HG02973 (cell line): ENCODE measurements around the gene C1orf52.
"Not testable (repeated sequence)": the region's sequence is repeated elsewhere in the genome, so short reads cannot be mapped to it uniquely, and the experiment has no call there.

Source experiments
- ATAC-seq: cut with Tn5 transposase; IDR thresholded peaks from one replicate; pipeline ENCODE4 v1.9.1; 2021; ENCODE audit warnings: moderate library complexity; ENCODE audit not compliant: unreplicated experiment

Gene C1orf52

DNA sequence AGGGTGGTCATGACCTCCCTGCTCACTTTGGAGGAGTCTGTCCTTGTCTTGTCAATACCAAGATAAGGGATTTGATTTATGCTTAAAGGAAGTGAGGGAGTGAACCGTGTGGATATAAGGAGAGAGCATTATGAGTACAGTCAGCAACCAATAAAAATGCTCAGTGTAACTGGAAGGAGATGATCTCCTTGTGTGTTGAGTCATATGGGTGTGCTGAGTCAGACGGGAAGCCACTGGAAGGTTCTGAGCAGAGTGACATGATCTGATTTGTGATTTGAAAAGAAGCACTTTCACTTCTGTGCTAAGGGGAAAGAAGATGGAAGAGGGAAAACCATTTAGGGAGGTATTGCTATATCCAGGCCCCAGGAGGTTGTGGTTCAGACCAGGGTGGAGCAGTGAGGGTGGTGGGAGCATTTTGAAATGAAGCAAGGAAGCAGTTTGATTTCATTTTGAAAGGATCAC lies 19.4 kb upstream of the C1orf52 start:
- ATAC-seq: no peak

DNA sequence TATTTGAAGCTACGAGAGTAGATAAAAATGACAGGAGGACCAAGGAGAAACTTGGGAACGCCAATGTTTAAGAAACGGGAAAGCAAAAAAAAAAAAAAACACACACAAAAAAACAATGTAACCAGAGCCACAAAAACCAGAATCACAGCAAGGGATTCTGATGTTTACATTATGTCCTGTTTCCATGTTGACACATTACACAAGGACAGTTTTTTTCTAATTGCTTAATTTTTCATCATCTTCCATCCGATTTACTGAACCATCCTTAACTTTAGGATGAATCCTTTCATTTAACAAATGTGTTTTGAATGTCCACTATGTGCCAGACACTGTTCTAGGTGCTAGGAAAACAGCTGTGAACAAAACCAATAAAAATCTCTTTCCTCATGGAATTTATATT lies 18.3 kb upstream of the C1orf52 start:
- ATAC-seq: no peak

DNA sequence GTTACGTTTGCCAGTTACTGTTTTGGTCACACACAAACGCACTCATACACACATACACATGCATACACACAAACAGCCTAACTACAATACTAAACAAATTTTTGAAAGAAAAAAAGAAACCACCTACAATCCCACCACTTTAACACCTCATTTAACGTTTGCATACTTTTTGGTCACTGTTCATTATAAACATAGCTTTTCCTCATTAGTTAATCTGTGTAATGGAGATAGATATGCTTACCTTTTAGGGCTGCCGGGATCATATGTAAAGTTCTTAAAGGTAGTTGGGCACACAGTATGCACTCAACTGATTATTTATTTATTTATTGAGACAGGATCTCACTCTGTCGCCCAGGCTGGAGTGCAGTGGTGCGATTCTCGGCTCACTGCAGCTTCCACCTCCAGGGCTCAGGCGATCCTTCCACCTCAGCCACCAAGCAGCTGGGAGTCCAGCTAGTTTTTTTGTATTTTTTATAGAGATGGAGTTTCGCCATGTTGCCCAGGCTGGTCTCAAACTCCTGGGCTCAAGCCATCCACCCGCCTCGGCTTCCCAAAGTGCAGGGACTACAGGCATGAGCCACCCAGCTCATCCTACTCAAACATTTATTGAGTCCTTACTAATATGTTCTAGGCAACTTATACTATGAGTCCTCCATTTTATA lies 17.6 kb upstream of the C1orf52 start:
- no peak for ATAC-seq

DNA sequence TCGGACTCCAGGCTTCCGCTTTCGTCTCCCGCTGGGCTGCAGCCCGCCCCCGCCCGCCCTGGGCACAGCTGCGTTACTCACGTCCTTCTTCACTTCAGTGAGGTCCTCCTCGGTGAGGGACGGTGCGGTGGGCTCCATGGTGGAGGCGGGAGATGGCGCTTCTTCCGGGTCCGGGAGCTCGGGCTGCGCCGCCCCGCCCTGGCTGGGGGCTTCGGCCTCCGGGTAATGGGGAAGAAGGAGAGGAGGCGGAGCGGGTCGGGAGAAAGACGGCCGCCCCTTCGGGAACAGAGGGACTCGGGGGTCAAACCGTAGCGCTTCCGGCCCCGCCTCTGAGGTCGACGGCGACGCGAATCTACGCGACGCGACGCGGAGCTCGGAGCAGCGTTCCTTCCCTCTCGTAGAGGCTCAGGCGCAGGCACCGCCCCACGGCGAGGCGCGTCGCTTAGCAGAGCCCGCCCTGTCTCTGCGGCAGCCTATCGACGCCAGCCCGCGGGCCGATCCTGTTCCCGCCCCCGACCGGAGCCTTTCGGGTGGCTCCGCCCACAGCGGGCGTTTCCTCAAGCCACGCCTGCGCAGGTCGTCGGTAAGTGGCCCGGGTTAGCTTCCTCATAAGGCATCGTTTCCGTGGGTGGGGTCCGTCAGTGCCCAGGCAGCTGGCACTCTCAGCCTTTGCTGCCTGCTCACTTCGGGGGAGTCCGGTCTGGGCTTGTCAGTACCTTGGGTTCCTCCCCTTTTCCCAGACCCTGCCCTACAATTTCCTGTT lies 16.9 kb upstream of the C1orf52 start, which contains the start of gene BCL10:
TSS of gene BCL10 (minus strand) at position 418 of the 763 bp plus-strand sequence. CDS start at position 138, 280 bp downstream.
- peak; percentile 98 for ATAC-seq

DNA sequence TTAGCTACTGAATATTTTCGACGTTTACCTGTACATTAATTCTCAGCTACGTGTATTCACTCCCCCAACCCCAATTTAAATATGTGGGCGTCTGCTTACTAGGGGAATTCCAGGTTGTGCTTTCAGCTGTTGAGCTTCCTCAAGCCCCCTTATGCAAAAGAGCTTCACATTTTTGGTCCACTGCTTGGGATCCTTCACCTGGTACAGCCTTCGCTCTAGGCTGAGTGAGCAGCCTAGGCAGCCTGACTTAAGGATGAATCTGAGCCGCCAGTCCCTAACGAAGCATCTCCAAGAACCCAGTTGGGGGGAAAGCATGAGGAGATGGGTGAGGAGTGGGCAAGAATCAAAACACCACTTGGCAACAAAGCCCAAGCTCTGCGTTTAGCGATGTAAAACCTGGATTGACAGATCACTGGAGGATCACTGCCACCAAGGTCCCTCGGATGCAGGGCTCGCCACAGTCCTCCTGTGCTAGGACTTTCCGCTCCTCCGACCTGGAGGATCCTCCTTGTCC lies 16.3 kb upstream of the C1orf52 start:
- no peak for ATAC-seq

DNA sequence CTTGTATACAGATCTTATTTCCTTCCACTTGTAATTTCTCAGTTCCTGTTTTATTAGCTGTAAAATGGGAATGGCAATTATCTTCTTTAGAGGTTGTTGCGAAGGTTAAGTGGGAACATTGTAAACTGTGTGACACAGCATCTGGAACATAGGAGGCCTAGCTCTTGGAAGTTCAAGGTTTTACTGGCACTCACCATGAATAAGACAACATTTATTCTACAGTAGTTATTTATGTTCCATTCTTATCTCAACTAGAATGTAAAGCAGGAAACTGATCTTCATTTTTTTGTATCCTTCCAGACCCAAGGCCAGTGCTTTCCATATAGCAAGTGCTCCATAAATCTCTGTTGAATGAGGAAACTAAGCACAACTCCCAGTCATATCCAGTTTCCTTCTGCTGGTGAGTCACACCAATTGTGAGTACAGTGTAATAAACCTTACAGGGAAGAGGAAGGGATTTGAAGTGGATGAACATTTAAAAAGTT lies 15.5 kb upstream of the C1orf52 start:
- no peak for ATAC-seq

DNA sequence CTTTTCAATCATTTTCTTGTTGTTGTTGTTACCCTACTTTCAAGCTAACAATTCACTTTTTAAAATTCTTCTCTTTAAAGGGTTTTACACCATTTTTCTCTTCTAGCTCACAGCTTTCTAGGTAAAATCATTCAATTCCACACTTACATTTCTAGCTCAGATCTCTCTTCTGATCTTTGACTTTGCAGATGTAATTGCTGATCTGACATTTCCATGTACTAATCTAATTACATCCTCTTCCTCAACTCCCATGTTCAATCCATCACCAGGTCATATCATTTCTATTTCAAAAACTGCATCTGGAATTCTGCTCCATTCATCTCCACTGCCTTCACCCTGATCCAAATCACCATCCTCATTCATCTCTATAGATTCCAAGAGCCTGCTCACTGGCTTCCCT lies 13.9 kb upstream of the C1orf52 start:
- ATAC-seq: no peak

DNA sequence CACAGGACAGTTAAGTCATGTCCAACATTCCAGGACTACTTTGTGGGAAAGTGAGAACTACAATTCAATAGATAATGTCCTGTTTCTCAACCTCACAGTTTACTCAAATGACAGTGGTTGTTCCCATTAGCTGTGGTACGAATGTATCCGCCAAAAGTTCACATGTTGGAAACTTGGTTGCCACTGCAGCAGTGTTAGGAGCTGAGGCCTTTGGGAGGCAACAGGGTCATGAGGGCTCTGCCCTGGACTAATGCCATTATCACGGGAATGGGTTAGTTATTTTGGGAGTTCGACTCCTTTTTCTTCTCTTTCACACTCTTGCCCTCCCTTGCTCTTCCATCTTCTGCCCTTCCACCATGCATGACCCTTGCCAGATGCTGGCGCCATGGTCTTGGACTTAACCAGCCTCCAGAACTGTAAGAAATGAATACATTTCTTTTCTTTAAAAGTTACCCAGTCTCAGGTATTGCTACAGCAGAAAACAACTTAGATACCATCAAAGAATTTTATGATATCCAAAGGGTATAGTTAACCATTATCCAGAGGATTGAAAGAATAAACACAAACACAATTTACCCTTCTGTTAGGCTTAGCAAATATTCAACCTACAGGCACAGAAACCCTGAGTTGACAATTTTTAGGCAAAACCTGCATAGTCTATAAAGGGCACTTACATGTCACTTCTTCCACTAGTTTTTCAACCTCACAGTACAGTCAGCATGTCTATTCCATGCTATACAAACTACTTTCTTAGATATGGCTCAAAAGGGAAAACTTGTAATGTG lies 9.5 kb upstream of the C1orf52 start:
- no peak for ATAC-seq

DNA sequence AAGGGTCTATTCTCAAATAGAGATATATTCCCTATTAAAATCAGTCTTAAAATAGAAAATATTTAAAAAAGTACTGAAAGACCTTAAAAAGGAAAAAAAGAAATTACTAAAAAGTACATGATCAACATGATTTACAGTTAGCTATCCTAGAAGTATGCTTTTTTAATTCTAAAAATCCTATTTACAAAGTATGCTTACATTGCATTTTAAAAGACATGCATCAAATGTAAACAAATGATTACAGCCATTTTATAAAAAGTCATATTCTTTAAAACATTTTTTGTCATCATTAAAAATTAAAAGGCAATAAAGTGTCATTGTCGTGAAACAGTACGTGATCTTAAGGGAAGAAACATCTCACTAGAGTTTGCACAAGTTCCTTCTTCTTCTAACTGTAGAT lies 7.9 kb upstream of the C1orf52 start:
- ATAC-seq: no peak

DNA sequence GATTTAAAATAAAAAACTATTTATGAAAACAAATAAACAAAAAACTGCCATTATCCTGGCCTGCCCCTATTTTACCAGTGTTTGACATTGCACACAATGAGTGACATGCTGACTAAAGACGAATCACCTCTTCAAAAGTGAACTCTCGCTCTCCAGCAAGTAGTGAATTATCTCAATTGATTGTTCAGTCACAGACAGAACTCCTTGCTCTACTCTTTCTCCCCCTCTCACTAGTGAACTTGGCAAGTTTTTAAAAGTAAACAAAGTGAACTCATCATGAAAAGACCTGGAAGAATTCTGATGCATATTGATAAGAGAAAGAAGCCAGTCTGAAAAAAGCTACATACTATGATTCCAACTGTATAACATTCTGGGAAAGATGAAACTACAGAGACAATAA lies 4.7 kb upstream of the C1orf52 start:
- ATAC-seq: no peak

DNA sequence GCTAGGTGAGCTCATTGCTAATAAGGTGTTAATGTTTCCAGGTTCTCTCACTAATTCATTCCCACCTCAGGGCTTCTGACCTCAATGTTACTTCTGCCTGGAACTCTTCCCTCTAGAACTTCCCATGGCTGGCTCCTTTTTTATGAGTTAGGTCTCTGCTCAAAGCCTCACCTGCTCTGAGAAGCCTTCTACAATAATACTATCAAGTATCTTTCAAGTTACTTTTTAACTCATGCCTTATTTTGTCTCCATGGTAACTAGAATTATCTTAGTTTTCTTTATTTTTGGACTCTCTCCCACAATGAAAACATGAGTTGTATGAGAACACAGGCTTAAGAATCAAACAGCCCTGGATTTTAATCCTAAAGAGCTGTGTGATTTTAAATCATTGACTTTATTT lies 3.5 kb upstream of the C1orf52 start:
- no peak for ATAC-seq

DNA sequence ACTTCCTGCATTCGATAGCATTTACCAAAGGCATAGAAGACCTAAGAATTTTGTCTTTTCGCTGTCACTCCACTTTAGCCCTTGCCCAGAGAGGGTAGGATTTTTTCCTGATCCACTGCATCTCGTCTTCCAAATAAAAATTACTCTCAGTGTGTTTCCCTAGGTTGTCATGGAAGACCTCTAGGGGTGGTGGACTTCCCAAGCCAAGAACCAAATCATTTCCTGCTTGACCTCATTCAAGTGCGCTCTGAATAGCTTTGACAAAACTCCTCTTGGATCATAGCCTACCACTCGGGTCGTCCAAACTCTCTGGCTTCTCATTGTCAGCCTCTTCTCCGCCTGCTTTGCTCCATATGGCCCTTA lies 431 bp upstream of the C1orf52 start:
- no peak for ATAC-seq

DNA sequence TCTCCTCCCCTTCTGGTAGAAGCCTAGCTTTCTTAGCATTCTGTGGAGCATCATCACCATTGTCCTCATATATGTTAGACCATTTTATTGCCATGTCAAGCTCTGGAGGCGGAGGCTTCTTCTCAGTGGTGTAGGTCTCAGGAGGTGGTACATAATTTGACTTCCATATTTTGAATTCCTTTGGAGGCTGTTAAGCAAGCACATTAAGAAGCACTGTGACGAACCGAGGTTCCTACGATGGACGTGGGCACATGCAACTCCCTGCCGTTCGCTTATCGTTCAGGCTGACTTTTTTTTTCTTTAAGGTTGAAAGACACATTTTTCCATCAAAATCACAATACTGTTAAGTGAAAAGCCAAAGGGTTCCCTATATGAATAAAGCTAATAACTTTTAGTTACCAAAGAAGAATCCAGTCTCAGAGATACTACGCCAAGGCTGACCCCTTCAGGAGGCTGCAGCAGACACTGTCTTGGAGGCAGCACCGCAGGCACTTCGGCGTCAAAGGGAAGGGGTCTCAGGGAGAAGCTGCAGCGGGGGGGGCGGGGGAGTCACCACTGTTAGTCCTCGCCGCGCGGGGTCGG lies 835 bp downstream of the C1orf52 start:
- ATAC-seq: no peak

DNA sequence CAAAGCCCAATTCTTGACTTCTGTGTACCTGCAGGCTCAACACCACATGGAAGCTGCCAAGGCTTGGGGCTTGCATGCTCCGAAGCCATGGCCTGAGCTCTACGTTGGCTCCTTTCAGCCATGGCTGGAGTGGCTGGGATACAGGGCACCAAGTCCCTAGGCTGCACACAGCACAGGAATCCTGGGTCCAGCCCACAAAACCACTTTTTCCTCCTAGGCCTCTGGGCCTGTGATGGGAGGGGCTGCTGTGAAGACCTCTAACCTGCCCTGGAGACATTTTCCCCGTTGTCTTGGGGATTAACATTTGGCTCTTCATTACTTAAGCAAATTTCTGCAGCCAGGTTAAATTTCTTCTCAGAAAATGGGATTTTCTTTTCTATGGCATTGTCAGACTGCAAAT lies 10.4 kb downstream of the C1orf52 start:
- ATAC-seq: not testable (repeated sequence)

DNA sequence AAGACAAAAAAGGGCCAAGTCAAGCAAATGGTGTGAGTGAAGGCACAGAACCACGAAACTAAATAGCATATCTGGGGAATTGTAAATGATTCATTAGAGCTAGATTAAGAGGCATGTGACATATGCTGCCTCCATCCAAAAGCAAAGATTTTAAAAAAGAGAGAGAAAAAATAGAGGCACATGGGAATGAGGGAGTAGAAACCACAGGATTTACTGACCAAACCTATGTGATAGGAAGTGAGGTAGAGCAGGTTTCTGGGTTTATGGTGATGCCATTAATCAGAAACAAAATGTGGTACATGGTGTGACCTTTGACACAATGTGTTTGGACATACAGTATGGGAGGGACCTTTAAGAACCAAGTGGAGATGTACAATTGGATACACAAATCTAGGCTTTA lies 13.6 kb downstream of the C1orf52 start:
- ATAC-seq: no peak

DNA sequence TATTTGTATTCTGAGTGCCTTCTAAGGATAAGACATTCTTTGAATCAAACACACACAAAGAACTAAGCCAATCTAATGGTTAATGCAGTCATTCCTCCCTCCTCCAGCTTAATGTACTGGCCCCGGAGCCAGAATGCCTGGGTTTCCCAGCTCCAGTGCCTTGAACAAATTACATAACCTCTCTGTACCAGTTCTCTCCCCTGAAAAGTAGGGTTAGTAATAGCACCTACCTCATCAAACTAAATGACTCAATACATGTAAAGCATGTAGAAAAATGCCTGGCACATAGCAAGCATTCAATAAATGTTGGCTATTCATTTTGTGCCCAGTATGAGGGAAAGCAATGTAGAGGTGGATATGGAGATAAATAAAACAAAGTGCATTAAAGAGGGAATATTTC lies 14.0 kb downstream of the C1orf52 start:
- ATAC-seq: no peak

DNA sequence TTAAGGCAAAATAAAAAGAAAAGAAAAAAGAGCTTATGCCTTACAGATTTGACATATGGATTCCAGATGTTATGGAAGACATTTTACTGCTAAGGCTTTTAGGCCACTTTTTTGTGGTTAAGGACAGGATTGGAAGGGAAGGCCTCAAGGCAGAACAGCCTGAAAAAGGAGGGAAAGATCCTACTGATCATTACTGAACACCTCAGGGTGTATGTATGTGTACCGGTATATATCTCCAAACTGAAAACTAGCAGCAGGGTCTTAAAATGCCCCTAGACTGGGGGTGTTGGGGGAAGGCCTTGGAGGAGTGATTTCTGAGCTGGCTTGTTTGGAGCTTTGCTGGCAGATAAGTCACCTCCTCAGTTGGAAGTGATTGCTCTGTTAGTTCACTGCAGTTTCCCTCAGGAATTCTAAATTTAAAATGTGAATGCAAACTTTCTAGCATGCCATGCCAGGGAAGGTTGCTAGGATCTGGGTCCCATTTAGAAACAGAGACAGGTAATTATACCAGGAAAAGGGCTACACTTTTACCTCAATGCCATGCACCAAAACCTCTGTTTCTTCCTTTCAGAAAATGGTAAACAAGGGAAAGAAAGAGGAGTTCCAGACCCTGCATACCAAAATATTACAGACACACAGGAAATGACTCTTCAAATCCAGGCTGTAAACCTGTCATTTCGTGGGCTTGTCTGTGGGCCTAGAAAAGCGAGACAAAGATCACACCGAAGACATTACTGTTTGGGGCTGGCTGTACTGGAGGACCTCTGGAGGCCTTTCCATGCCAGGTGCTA lies 15.0 kb downstream of the C1orf52 start:
- ATAC-seq: no peak

DNA sequence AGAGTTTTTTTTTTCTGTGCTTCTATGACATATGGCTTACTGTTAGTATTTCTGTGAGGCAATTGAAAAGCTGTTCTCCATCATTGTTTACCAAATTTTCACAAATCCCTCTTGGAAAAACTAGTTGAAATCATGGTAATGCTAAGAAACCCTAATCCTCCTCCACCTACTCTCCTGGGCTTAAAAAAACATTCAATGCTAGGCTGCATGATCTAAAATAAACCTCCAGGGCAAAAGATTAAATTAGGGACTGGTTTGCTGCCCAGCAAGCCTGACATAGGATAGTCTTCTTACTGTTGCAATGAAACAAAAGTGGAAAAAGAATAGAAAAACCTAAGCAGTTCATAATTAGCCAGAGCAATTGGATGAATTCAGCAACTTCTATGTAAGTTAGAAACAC lies 16.1 kb downstream of the C1orf52 start:
- no peak for ATAC-seq

DNA sequence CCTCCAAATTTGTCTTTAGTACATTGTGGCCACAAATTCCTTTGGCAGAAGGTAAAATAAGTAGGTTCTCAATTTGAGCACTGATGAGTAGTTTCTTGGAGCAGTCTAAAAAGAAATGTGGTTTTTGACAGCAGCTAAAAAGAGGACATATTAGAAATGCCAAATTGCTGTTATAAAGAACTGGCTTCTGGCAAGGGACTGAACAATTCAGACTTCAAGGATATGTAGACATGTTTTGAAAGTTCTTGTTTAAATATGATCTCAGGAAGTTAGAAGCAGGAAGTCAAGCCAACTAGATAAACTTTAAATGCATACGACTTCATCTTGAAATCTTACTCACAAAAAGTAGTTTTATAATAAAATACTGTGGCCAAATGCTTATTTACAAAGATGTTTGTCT lies 18.8 kb downstream of the C1orf52 start:
- ATAC-seq: no peak

DNA sequence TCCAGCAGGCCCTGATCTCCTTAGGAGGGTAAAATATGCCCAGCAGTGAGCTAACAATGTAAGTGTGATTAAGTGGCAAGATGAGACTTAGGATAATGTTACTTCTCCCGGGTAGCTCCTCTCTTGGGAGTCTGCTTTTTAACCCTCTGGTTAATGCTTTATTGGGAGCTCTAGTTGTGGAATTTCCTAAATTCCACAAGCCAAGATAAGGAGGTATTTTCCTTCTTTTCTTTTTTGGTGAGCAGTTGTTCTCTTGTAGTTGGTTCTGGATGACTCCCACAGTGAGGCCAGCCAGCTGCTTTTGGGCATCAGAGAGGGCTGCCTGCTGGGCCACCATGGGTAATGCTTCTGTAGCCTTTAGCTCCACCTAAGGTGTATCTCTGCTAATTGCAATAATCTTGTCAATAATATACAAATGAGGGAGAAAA lies 19.3 kb downstream of the C1orf52 start:
- no peak for ATAC-seq
